Heart right ventricle (tissue), 16 donors: ENCODE data around the gene CERK. TPM values are rescaled to one million over a fixed set of nuclear protein-coding genes. Genes with fewer than 3 reads are reported as not detected.

Experiments used
- ATAC-seq, 8 donors: fragments of 200-7000 bp; cut with Tn5 transposase; one replicate each; pipeline ENCODE4 v1.9.1; 2020; ENCODE audit warnings: mild to moderate bottlenecking in 8 of 8, moderate library complexity in 8 of 8, moderate number of reproducible peaks in 1 of 8
- DNase-seq, 2 donors: peaks; one replicate each; pipeline ENCODE4 v3.0.0-alpha.2; 2020
- H3K27ac ChIP-seq, 10 donors: fragments of 200-600 bp; sonication (generic) in 2 of 10; one replicate each; pipeline versions ENCODE4 v1.5.0 to v1.8.0; 2020 to 2022; ENCODE audit warnings: mild to moderate bottlenecking in 3 of 10
- H3K27me3 ChIP-seq, 7 donors: fragments of 200-600 bp; one replicate each; pipeline ENCODE4 v1.8.0; 2021 to 2022; ENCODE audit warnings: mild to moderate bottlenecking in 2 of 7
- H3K36me3 ChIP-seq, 9 donors: fragments of 200-600 bp; sonication (generic) in 1 of 9; one replicate each; pipeline versions ENCODE4 v1.5.0 to v1.8.0; 2020 to 2022; ENCODE audit warnings: mild to moderate bottlenecking in 2 of 9
- H3K4me1 ChIP-seq, 9 donors: fragments of 200-600 bp; sonication (generic) in 1 of 9; one replicate each; pipeline versions ENCODE4 v1.5.0 to v1.8.0; 2020 to 2022; ENCODE audit warnings: mild to moderate bottlenecking in 4 of 9
- H3K4me3 ChIP-seq, 10 donors: fragments of 200-600 bp; sonication (generic) in 2 of 10; one replicate each; pipeline versions ENCODE4 v1.5.0 to v1.8.0; 2020 to 2022; ENCODE audit warnings: mild to moderate bottlenecking in 7 of 10, moderate library complexity in 2 of 10
- H3K9me3 ChIP-seq, 11 donors: fragments of 200-600 bp in 10 of 11; sonication (generic) in 2 of 11; one replicate each; pipeline versions ENCODE4 v1.5.0 to v1.8.0; 2013 to 2022; ENCODE audit warnings: mild to moderate bottlenecking in 2 of 11, control low read depth in 1 of 11, moderate library complexity in 1 of 11
- WGBS, 2 donors: extraction: QIAGEN DNeasy Blood & Tissue Kit; methylation state at CpG; one replicate each; pipeline ENCODE4 v1.1.7; 2013; ENCODE audit warnings: inconsistent platforms in 1 of 2; 5-methylcytosine and 5-hydroxymethylcytosine counted together
- intact Hi-C, 10 donors: fragments of 100-400 bp; cut with DNase I; formaldehyde crosslinking; loops; one replicate each; pipeline versions ENCODE4 v1.11.1 to v1.14.2; 2022
- polyA plus RNA-seq, 2 donors: library from polyadenylated mRNA; stranded (reverse); fragments of 200-250 nt; gene quantifications; one replicate each; pipeline ENCODE4 v1.2.3, GENCODE V29; 2013
- total RNA-seq, 10 donors: library from RNA; stranded (reverse); fragmentation: NEBNext Ultra II Directional in 3 of 10; extraction: Animal tissue kit (Norgen Biotek cat#: 25700) in 3 of 10; gene quantifications; one replicate each; pipeline versions ENCODE4 v1.2.1 to v1.2.4, GENCODE V29; 2021 to 2023
- TF ChIP-seq, protein P1 (sequence below), 9 donors: fragments of 200-600 bp; sonication (generic) in 2 of 9; IDR thresholded peaks; one replicate each; pipeline versions ENCODE4 v1.5.0 to v1.8.0; 2021 to 2022; ENCODE audit warnings: antibody characterized with exemption in 9 of 9, mild to moderate bottlenecking in 5 of 9, moderate library complexity in 1 of 9
- donor health status: Arrhythmogenic right ventricular cardiomyopathy.
- donor health status: ischemic (EF 13 %, LVEDD 7.1; RV severe dilation, severe dysfunction).
- donor health status: healthy with polysubstance abuse.
- donor health status: DM: no; HTN: yes; CAD: no.
- donor health status: DM: no; HTN: no; CAD: no.
- donor health status: ischemic (EF 25% LVEDD 6.9; RV normal size, moderate dysfunction).
- donor health status: ischemic (EF 25% LVEDD 5.7; RV mildly dilated, moderate dysfunction).
- donor health status: healthy.
- donor health status: DM: yes; HTN: yes; CAD: no.
- donor health status: Ischemic cardiomyopathy.
- donor health status: ischemic (EF 35%, LVEDD 5.7; RV mildly dilated, moderate dysfunction).
- donor health status: nonischemic (EF 11% LVEDD 7.7; RV severe dilation, severe dysfunction).
- donor health status: DM: yes; HTN: yes; CAD: no.
- donor health status: PGD.
- donor health status: ischemic (EF 29% LVEDD 5.4; RV normal size, mild dysfunction).
- donor health status: nonischemic (EF 23%, LVEDD 6.1; RV moderate dilation, normal function).

Gene CERK
- total and polyA plus RNA-seq, 12 donors: 21.5 to 97.0 (median 66.2) TPM

DNA sequence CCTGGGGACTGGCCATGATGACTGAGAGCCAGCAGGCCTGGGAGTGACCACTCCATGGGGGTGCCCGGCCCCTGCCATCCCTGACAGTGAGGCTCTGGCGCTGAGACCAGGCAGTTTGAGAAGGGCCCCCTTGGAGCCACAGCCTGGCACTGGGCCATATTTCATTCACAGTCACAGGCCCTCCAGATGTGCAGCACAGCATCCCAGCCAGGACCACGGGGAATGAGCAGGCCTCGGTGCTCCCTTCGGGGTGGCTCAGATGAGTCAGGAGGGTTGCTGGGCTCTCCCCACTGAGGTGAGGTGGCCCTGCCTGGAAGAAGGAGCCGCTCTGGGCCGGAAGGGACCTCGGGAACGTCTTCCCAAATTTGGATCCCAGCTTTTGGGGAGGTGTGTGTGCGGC is 64.8 kb downstream of the CERK start:
- Histone ChIP-seq H3K27ac (peak overlapping the region in 8 of 10 donors; percentile 55 to 84 (median 76)), H3K27me3 (no peaks in the 10 kb centered on the region), H3K9me3 (no peaks in the 10 kb centered on the region), H3K4me1 (peaks cover 3 to 59% (median 23%) of the 10 kb centered on the region in 9 donors), H3K4me3 (no peak overlapping the region), H3K36me3 (peaks cover 0 to 92% (median 18%) of the 10 kb centered on the region in 9 donors)
- intact Hi-C loops: no loop called here
- 90% methylated on average over 10 of the region's 10 CpGs for WGBS, 2 donors
- ATAC-seq: no peak
- DNase-seq: no peak
- TF ChIP-seq, protein P1, sequence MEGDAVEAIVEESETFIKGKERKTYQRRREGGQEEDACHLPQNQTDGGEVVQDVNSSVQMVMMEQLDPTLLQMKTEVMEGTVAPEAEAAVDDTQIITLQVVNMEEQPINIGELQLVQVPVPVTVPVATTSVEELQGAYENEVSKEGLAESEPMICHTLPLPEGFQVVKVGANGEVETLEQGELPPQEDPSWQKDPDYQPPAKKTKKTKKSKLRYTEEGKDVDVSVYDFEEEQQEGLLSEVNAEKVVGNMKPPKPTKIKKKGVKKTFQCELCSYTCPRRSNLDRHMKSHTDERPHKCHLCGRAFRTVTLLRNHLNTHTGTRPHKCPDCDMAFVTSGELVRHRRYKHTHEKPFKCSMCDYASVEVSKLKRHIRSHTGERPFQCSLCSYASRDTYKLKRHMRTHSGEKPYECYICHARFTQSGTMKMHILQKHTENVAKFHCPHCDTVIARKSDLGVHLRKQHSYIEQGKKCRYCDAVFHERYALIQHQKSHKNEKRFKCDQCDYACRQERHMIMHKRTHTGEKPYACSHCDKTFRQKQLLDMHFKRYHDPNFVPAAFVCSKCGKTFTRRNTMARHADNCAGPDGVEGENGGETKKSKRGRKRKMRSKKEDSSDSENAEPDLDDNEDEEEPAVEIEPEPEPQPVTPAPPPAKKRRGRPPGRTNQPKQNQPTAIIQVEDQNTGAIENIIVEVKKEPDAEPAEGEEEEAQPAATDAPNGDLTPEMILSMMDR (IDR thresholded peaks at IDR 0.05): no peak

DNA sequence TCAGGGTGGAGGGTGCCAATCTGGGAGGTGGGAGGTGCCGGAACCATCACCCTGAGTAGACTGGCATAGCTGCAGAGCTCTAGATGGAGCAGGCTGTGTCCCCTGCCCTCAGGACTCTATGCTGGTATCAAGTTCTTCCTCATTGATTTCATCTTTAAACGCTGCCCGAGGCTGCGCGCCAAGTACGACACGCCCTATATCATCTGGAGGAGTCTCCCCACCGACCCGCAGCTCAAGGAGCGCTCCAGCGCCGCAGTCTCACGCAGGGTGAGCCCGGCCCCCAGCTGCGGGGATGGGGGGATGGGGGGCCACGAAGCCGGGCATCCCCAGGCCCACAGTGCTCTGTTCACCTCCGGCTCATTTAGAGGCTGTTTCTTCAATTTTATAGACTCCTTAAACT is 65.3 kb downstream of the CERK start:
- intact Hi-C loops: no loop called here
- Histone ChIP-seq H3K9me3 (no peaks in the 10 kb centered on the region), H3K4me3 (no peak overlapping the region), H3K4me1 (peaks cover 3 to 55% (median 23%) of the 10 kb centered on the region in 9 donors), H3K27me3 (no peaks in the 10 kb centered on the region), H3K27ac (peak overlapping the region in 3 of 10 donors; percentile 74 to 77 (median 77)), H3K36me3 (peaks cover 0 to 92% (median 20%) of the 10 kb centered on the region in 9 donors)
- TF ChIP-seq, protein P1 (IDR thresholded peaks at IDR 0.05): no peak
- WGBS, 2 donors: 85 to 86% methylated on average over 18 of the region's 18 CpGs
- ATAC-seq (no peak), DNase-seq (no peak)

DNA sequence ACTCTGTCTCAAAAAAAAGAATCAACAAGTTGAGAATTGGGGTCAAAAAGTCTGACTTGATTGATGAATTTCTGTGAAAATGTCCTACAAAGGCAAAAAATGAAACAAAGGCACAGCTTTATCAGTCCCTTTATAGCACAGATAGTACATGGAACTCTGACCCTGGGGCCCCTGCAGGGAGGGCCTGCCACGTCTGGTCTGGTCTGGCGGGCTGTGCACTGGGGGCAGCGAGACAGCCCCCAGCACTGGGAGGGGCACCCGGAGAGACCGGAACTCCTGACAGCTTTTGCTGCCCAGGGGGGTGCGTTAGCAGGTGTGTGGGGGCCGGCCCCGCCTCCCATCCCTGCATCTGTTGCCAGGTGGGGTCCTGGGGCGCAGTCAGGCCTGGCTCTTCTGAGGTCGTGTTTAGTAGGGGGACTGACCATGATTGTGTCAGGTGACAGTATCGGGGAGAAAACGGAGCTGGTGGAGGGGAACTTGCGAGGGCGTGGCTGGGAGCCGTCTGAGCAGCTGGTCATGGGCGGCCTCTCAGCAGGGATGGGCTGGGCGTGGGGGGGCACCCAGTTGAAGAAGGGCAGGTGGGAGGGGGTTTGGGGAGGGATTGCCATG is 66.1 kb downstream of the CERK start:
- intact Hi-C loops: no loop called here
- 90 to 92% methylated on average over 17 of the region's 17 CpGs for whole genome bisulfite sequencing, 2 donors
- TF ChIP-seq, protein P1 (IDR thresholded peaks at IDR 0.05): no peak
- Histone ChIP-seq H3K36me3 (peaks cover 0 to 92% (median 24%) of the 10 kb centered on the region in 9 donors), H3K27ac (no peak overlapping the region), H3K4me3 (no peak overlapping the region), H3K27me3 (no peaks in the 10 kb centered on the region), H3K9me3 (no peaks in the 10 kb centered on the region), H3K4me1 (peaks cover 3 to 47% (median 18%) of the 10 kb centered on the region in 9 donors)
- no peak for ATAC-seq
- DNase-seq: no peak

DNA sequence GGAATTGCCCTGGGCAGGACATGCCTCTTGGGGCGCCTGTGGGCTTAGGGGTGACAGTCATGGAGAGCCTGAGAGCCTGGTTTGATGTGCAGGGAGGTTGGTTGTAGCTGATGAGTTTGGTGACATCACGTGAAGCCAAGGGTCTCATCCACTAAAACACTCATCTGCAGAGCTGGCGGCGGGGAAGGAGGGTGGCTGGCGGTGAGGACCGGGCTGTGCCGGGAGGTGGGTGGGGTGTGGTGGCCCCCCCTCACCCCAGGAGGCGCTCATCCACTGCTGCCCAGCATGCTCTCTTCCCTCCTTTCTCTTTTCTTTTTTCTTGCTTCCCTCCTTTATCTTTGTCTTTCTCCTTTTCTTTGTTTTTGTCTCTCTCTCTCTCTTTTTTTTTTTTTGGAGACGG is 68.9 kb downstream of the CERK start:
- ATAC-seq: no peak
- H3K4me1 ChIP-seq: peaks cover 0 to 25% (median 12%) of the 10 kb centered on the region in 9 donors
- TF ChIP-seq, protein P1 (IDR thresholded peaks at IDR 0.05): no peak
- no peak overlapping the region for H3K4me3 ChIP-seq
- H3K27ac ChIP-seq: no peak overlapping the region
- no peaks in the 10 kb centered on the region for H3K9me3 ChIP-seq
- intact Hi-C loops: loop anchor here in 2 of 10 donors (2.0 to 10.0 kb wide), 2 partner anchors 104 kb away; no protein-coding TSS in a partner anchor
- no peaks in the 10 kb centered on the region for H3K27me3 ChIP-seq
- 86 to 89% methylated on average over 9 of the region's 9 CpGs for WGBS, 2 donors
- H3K36me3 ChIP-seq: peaks cover 0 to 94% (median 44%) of the 10 kb centered on the region in 9 donors
- no peak for DNase-seq
